PC-3 (cell line): ENCODE measurements around the gene KCNV2.

ENCODE experiments used
- EZH2 ChIP-seq: fragments of 300-600 bp; sonication (generic); IDR thresholded peaks from one replicate; pipeline ENCODE4 v1.6.1; 2017; ENCODE audit warnings: antibody characterized with exemption, mild to moderate bottlenecking, low read length; ENCODE audit not compliant: unreplicated experiment
- TF ChIP-seq, protein P1 (sequence below): fragments of 300-600 bp; sonication (generic); conservative IDR thresholded peaks from 2 replicates; pipeline ENCODE4 v1.5.1; 2017; ENCODE audit warnings: antibody characterized with exemption, low read depth, mild to moderate bottlenecking, low read length

DNA sequence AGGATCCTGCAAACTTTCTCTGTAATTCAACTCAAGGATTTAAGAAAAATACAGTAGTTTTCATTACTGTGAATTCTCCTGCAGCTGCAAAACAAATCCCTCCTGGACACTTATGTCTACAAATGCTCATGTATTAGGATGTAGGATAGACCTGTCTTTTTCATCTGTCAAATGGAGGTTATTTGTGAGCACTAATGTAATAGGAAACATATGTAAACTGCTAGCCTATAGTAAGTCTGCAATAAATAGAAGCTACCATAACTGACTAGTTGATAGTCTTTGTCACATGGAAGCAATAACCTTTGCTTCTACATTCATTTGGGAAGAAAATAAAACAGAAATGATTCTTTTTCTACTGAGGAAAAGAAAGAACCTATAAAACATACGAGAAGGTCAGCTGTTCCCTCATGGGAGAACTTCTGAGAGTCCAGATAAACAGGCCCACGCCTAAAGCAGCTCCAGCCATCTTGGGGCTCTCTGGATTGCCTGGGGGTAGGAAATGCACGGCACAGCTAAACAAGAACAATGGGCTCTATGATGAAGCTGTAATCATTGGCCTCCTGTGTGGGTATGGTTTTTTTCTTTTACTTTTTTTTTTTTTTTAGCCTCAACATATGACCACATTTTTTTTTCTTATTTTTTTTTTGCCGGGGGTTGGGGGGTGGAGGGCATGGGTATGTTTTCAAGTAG lies 6.2 kb downstream of the KCNV2 start:
- TF ChIP-seq, protein P1, sequence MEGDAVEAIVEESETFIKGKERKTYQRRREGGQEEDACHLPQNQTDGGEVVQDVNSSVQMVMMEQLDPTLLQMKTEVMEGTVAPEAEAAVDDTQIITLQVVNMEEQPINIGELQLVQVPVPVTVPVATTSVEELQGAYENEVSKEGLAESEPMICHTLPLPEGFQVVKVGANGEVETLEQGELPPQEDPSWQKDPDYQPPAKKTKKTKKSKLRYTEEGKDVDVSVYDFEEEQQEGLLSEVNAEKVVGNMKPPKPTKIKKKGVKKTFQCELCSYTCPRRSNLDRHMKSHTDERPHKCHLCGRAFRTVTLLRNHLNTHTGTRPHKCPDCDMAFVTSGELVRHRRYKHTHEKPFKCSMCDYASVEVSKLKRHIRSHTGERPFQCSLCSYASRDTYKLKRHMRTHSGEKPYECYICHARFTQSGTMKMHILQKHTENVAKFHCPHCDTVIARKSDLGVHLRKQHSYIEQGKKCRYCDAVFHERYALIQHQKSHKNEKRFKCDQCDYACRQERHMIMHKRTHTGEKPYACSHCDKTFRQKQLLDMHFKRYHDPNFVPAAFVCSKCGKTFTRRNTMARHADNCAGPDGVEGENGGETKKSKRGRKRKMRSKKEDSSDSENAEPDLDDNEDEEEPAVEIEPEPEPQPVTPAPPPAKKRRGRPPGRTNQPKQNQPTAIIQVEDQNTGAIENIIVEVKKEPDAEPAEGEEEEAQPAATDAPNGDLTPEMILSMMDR = no peak
- no peak for TF ChIP-seq EZH2
